Measurements from ENCODE around the gene MEFV.
"Not testable (repeated sequence)": the region's sequence is repeated elsewhere in the genome, so short reads cannot be mapped to it uniquely, and the experiment has no call there.

The MEFV gene

DNA sequence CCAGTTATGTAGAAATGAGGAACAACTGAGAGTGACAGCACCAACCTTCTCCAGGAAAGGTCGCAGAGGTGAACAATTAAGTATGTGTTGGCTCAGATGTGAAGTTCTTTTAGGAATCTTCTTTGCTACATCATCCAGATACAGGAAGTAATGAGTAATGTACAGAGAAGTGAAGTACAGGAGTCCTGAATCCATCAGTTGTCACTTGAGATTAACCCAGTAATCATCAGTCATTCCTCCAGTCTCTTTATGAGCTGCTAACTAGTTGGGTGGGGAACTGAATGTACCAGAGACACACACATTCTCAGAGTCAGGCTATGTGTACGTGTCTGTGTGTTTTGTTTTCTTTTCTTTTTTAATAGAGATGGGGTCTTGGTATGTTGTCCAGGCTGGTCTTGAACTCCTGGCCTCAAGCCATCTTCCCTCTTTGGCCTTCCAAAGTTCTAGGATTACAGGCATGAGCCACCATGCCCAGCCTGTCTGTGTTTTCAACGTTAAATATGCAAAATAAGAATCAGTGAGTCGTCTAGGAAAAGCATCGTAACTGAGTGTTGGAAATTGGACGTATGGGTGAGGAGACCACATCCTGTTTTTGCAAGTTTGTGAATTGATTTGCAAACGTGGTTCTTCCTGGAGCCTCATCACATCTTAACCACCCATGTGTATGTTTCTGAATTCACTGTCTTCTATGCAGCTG, 41.4 kb downstream of the MEFV start:
- DNase-seq = peak; percentile 68

DNA sequence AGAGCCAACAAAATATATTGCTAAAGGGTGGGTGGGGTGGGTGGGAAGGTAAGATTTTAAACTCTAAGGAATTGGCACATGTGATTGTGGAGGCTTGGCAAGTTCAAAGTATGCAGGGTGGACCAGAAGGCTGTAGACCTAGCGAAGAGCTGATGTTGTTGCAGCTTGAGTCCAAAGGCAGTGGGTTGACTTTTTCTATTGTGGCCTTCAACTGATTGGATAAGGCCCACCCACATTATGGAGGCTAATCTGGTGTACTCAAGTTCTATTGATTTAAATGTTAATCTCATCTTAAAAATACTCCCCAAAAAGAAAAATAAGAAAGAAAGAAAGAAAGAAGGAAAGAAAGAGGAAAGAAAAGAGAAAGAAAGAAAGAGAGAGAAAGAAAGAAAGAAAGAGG, 43.9 kb downstream of the MEFV start:
- DNase-seq = no peak

DNA sequence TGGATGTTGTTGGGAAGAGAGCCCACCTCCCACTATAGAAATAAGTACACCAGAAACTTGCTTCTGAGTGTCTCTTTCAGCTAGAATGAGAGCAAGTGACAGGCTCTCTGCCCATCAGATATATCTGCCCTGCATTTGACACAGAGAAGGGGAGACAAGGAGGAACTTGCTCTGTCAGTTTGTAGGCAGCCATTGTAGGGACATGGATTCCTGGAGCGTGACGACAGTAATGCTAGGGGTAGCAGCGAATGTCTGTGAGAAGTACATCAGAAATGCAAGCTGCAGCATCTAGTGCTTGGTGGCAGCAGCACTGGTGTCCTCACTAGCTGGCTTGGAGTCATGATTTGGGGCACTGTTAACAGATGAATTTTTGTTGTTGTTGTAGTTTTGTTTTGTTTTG, 44.4 kb downstream of the MEFV start:
- DNase-seq = no peak

DNA sequence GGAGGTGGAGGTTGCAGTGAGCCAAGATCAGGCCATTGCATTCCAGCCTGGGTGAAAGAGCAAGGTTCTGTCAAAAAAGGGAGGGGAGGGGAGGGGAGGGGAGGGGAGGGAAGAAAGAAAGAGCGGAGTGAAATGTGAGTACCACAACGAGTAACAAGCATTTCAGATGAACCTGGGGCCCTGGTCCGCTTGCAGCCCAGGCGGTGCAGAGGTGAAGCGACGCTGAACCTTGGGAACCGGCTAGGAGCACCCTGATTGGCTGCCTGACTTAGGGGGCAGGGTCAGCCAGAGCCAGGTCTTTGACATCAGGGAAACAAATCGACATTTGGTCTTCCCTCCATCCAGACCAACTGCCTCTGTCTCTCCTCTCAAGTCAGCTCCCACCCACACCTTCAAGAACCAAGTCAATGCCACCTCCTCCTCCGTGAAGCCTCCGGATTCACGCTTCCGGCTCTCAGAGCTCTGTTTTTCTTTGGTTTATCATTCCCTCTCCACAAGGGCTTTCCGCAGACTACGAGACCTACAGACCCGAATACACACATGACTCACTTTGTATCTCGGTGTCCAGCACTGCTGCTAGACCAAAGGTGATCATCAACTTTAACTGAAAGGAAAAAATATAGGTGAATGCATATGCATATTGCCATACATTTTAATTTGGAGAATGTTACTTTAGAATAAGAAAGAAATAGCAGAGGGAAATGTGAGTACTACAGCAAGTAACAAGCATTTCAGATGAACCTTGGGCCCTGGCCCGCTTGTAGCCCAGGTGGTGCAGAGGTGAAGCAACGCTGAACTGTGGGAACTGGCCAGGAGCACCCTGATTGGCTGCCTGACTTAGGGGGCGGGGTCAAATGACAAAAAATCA, 49.1 kb downstream of the MEFV start:
- DNase-seq = no peak

- not testable (repeated sequence) for DNase-seq
Measured at GRCh38 chr16:3205939-3206338, 50.5 kb downstream of the MEFV start.

DNA sequence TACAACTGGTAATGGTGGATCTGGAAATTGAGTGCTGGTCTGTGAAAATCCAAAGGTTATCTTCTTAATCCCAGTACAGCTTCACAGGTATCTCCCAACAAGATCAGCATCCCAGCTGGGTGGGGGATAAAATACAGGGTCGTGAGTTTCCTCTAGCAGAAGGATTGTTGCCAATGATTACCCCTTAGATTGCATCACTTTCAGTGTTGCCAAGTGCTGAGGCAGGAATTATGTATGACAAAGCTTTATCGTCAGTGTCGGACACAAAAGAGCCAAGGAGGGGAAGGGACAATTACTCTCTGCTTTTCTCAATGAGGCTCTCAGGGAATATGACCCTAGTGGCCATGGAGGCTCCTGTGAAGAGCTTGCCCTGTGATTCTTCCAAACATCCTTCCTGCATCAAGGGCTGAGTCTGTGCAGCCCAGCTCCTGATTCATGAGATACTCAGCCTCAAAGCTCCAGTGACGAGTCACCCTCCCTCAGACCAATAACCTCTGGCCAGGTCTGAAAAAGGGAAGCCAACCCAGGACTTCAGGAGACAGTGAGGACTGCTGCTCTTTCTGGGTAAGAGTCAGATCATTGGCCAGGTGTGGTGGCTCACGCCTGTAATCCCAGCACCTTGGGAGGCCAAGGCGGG, 53.4 kb downstream of the MEFV start:
- DNase-seq = no peak

GRCh38 chr16:3198334-3199072, 57.9 kb downstream of the MEFV start:
- no peak for DNase-seq

DNA sequence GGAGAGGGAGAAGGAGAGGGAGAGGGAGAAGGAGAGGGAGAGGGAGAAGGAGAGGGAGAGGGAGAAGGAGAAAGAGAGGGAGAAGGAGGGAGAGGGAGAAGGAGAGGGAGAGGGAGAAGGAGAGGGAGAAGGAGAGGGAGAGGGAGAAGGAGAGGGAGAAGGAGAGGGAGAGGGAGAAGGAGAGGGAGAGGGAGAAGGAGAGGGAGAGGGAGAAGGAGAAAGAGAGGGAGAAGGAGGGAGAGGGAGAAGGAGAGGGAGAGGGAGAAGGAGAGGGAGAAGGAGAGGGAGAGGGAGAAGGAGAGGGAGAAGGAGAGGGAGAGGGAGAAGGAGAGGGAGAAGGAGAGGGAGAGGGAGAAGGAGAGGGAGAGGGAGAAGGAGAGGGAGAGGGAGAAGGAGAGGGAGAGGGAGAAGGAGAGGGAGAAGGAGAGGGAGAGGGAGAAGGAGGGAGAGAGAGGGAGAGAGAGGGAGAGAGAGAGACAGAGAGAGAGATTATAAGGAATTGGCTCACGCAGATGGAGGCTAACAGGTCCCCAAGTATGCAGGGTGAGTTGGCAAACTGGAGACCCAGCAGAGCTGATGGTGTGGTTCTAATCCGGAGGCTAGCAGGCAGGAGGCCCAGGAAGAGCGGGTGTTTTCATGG, 58.6 kb downstream of the MEFV start:
- DNase-seq = not testable (repeated sequence)

GRCh38 chr16:3195975-3196374, 60.5 kb downstream of the MEFV start:
- DNase-seq = no peak

GRCh38 chr16:3194792-3195191, 61.6 kb downstream of the MEFV start:
- DNase-seq = no peak

DNA sequence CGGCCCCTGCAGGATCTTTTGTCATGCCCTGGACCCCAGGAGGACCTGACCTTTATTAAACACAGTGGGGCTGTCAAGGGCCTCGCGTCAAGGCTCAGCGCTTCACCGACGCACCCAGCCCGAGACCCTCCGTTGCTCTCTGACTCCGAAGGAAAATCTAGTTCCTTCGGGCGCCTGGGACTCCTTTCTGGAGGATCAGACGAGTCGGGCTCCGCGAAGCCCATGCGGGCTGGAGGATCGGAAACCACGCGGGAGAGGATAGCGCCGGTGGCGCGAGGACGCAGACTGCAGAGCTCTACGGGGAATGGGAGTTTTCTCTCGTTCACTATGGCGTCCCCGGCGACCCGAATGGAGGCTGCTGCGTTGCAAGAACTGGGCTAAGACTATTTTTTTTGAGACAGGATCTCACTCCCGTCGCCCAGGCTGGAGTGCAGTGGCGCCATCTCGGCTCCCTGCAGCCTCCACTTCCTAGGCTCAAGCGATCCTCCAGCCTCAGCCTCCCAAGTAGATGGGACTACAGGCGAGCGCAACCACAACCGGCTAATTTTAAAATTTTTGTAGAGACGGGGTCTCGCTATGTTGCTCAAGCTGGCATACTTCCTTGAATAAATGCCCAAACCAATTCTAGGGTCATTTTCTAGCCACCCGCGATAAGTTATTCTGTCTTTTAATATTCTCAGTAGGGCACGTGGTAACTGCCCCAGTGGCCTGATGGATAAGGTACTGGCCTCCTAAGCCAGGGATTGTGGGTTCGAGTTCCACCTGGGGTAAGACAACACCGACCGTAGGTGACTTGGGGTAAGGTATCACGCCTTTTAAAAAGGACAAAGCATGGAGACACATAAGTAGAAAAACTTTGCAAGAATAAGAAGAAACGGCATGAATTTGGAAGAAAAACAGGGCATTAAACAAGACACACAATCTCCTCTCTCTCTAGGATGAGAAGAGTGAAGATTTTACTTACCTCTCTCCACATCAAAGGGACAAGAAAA, 62.9 kb downstream of the MEFV start:
- DNase-seq = no peak

GRCh38 chr16:3192476-3193019, 63.9 kb downstream of the MEFV start:
- no peak for DNase-seq
